Omental fat pad (tissue), 4 donors: ENCODE results near the gene RPS27L. TPM values are rescaled to one million over a fixed set of nuclear protein-coding genes. Genes with fewer than 3 reads are reported as not detected.

Experiments
- ATAC-seq: fragments of 150-250 bp; one replicate; pipeline ENCODE4 v1.9.1; 2016; ENCODE audit warnings: mild to moderate bottlenecking, moderate library complexity; ENCODE audit not compliant: low FRiP score
- DNase-seq: peaks from one replicate; pipeline ENCODE4 v3.0.0-alpha.2; 2019; ENCODE audit warnings: low spot score
- CTCF ChIP-seq, 3 donors: fragments of 450-650 bp; IDR thresholded peaks; one replicate each; pipeline ENCODE4 v1.5.1; 2016 to 2017; ENCODE audit warnings: antibody characterized with exemption in 3 of 3, mild to moderate bottlenecking in 3 of 3, moderate library complexity in 2 of 3
- total RNA-seq, 4 donors: library from RNA; depleted of rRNA; stranded (reverse); fragments of >200 nt; gene quantifications; one replicate each; pipeline ENCODE4 v1.1.0, GENCODE V29; 2016

The RPS27L gene
- 100 to 1,000 TPM in 1 of 4 donors, 10 to 100 TPM in 3; 71.3 to 107 (median 83.2) TPM for total RNA-seq

- no peak for TF ChIP-seq CTCF (IDR thresholded peaks at IDR 0.05)
- DNase-seq = peak; percentile 75
- peak; percentile 95 for ATAC-seq
Observed at GRCh38 chr15:63157118-63157843, at the start of gene RPS27L. TSS of gene RPS27L (minus strand) at chr15:63157477. CDS start at chr15:63157405, 72 bp downstream.

- no peak for TF ChIP-seq CTCF (IDR thresholded peaks at IDR 0.05)
- DNase-seq (no peak), ATAC-seq (no peak)
Observed at GRCh38 chr15:63206079-63206478, 48.8 kb upstream of the RPS27L start.

GRCh38 chr15:63203451-63204090 is 46.3 kb upstream of the RPS27L start:
- DNase-seq (no peak), ATAC-seq (no peak)
- no peak for TF ChIP-seq CTCF (IDR thresholded peaks at IDR 0.05)

DNA sequence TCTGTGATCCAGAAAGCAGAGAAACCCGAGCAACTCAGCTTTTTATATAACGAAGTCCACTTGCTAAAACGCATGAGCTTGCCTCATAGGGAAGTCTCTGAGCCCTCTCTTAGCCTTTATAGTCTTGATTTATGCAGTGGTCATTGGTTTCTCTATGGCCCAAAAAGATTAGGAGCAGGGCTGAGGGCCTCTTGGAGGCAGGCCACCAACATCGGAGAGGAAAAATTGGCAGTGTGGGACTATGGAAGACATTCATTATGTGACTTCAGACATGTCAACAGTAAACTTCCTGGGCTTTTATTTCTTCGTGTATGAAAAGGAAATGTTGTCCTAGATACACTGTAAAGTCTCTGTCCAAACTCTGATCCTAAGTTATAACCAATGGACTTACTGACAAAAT is 45.6 kb upstream of the RPS27L start:
- DNase-seq (no peak), ATAC-seq (no peak)
- TF ChIP-seq CTCF (IDR thresholded peaks at IDR 0.05) = no peak

- ATAC-seq = no peak
- no peak for DNase-seq
- TF ChIP-seq CTCF (IDR thresholded peaks at IDR 0.05) = no peak
Observed at GRCh38 chr15:63200464-63201249, 43.4 kb upstream of the RPS27L start.

GRCh38 chr15:63198371-63199250 is 41.3 kb upstream of the RPS27L start:
- ATAC-seq (no peak), DNase-seq (no peak)
- no peak for TF ChIP-seq CTCF (IDR thresholded peaks at IDR 0.05)
